PFSK-1 (cell line): Measurements from ENCODE around the gene GRM1.

ENCODE experiments used
- FOXP2 ChIP-seq: optimal IDR thresholded peaks from 2 replicates; pipeline ENCODE3; 2011; ENCODE audit warnings: borderline replicate concordance, control low read depth, inconsistent platforms; ENCODE audit not compliant: insufficient read depth; ENCODE audit errors: extremely low read length, extremely low read depth
- POLR2AphosphoS5 ChIP-seq: IDR thresholded peaks from 2 replicates; pipeline ENCODE4 v1.6.1; 2012; ENCODE audit warnings: low read depth, mild to moderate bottlenecking, control low read depth, low read length, moderate library complexity
- SIN3A ChIP-seq: IDR thresholded peaks from 2 replicates; pipeline ENCODE4 v1.6.1; 2012; ENCODE audit warnings: mild to moderate bottlenecking, low read length, moderate library complexity, borderline replicate concordance; ENCODE audit not compliant: insufficient read depth
- TAF1 ChIP-seq: IDR thresholded peaks from 2 replicates; pipeline ENCODE4 v1.6.1; 2012; ENCODE audit warnings: low read length, control low read depth, borderline replicate concordance; ENCODE audit not compliant: insufficient read depth
- TF ChIP-seq, protein P1 (sequence below), 2 experiments: IDR thresholded peaks; 2 replicates each; pipeline versions ENCODE4 v1.6.1 to v1.8.0; 2011 to 2012; ENCODE audit warnings: low read depth in 2 of 2, low read length in 2 of 2, control low read depth in 1 of 2, inconsistent platforms in 1 of 2, mild to moderate bottlenecking in 1 of 2, moderate library complexity in 1 of 2; ENCODE audit not compliant: insufficient read depth in 1 of 2

The GRM1 gene

GRCh38 chr6:146066506-146066905, 37.6 kb downstream of the GRM1 start:
- TF ChIP-seq SIN3A (no peak), TAF1 (no peak), FOXP2 (no peak), POLR2AphosphoS5 (no peak)
- TF ChIP-seq, protein P1, sequence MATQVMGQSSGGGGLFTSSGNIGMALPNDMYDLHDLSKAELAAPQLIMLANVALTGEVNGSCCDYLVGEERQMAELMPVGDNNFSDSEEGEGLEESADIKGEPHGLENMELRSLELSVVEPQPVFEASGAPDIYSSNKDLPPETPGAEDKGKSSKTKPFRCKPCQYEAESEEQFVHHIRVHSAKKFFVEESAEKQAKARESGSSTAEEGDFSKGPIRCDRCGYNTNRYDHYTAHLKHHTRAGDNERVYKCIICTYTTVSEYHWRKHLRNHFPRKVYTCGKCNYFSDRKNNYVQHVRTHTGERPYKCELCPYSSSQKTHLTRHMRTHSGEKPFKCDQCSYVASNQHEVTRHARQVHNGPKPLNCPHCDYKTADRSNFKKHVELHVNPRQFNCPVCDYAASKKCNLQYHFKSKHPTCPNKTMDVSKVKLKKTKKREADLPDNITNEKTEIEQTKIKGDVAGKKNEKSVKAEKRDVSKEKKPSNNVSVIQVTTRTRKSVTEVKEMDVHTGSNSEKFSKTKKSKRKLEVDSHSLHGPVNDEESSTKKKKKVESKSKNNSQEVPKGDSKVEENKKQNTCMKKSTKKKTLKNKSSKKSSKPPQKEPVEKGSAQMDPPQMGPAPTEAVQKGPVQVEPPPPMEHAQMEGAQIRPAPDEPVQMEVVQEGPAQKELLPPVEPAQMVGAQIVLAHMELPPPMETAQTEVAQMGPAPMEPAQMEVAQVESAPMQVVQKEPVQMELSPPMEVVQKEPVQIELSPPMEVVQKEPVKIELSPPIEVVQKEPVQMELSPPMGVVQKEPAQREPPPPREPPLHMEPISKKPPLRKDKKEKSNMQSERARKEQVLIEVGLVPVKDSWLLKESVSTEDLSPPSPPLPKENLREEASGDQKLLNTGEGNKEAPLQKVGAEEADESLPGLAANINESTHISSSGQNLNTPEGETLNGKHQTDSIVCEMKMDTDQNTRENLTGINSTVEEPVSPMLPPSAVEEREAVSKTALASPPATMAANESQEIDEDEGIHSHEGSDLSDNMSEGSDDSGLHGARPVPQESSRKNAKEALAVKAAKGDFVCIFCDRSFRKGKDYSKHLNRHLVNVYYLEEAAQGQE (IDR thresholded peaks at IDR 0.05; ENCODE audit: insufficient read depth in 1 of 2, low read depth in 2 of 2, low read length in 2 of 2), result no peak

GRCh38 chr6:146071781-146072180, 42.9 kb downstream of the GRM1 start:
- TF ChIP-seq SIN3A, result no peak
- no peak for TF ChIP-seq FOXP2
- no peak for TF ChIP-seq TAF1
- no peak for TF ChIP-seq POLR2AphosphoS5
- TF ChIP-seq, protein P1 (IDR thresholded peaks at IDR 0.05; ENCODE audit: insufficient read depth in 1 of 2, low read depth in 2 of 2, low read length in 2 of 2), result no peak

- TF ChIP-seq TAF1, result no peak
- TF ChIP-seq SIN3A, result no peak
- TF ChIP-seq FOXP2, result no peak
- TF ChIP-seq POLR2AphosphoS5, result no peak
- TF ChIP-seq, protein P1 (IDR thresholded peaks at IDR 0.05; ENCODE audit: insufficient read depth in 1 of 2, low read depth in 2 of 2, low read length in 2 of 2), result no peak
Observed at GRCh38 chr6:146077992-146078391, 49.1 kb downstream of the GRM1 start.

GRCh38 chr6:146087386-146087785, 58.5 kb downstream of the GRM1 start:
- no peak for TF ChIP-seq TAF1
- TF ChIP-seq, protein P1 (IDR thresholded peaks at IDR 0.05; ENCODE audit: insufficient read depth in 1 of 2, low read depth in 2 of 2, low read length in 2 of 2), result no peak
- TF ChIP-seq POLR2AphosphoS5, result no peak
- TF ChIP-seq FOXP2, result no peak
- TF ChIP-seq SIN3A, result no peak

DNA sequence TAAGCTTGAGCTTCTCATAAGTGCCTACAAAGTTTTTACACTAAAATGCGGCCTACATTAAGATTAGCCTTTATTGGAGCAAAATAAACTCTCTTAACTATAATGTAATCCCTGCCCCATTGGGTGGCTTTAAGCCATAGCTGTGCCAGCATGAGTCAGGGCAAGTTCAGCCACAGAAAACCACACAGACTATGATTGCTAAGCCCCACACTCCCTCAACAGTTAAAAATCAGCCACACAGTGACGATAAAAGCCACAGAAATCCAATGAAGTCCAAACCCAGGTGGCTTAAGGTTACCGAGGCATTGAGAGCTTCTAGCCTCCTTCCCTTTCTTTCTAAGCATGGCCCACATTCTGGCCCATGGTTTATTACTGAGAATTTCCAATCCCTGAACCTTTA, 61.6 kb downstream of the GRM1 start:
- TF ChIP-seq SIN3A, result no peak
- no peak for TF ChIP-seq FOXP2
- no peak for TF ChIP-seq POLR2AphosphoS5
- no peak for TF ChIP-seq TAF1
- TF ChIP-seq, protein P1 (IDR thresholded peaks at IDR 0.05; ENCODE audit: insufficient read depth in 1 of 2, low read depth in 2 of 2, low read length in 2 of 2), result no peak
